Peyer's patch (tissue), 4 donors: Measurements from ENCODE around the gene ADM5.

Source experiments
- CTCF ChIP-seq, 6 experiments: fragments of 450-650 bp in 4 of 6; fragments of 200-600 bp in 2 of 6; sonication (generic) in 1 of 6; IDR thresholded peaks; one replicate each; pipeline ENCODE4 v1.5.1; 2017 to 2019; ENCODE audit warnings: antibody characterized with exemption in 6 of 6, mild to moderate bottlenecking in 3 of 6, moderate library complexity in 1 of 6
- POLR2A ChIP-seq, 2 donors: fragments of 450-650 bp; IDR thresholded peaks; one replicate each; pipeline ENCODE4 v1.5.1; 2017; ENCODE audit warnings: antibody characterized with exemption in 2 of 2, mild to moderate bottlenecking in 2 of 2, moderate library complexity in 2 of 2

- TF ChIP-seq CTCF (IDR thresholded peaks at IDR 0.05) (no peak), POLR2A (IDR thresholded peaks at IDR 0.05) (no peak)
Measured at GRCh38 chr19:49653466-49653806, 36.0 kb upstream of the ADM5 start.
